ENCODE results near the gene IFNK.

Gene IFNK

DNA sequence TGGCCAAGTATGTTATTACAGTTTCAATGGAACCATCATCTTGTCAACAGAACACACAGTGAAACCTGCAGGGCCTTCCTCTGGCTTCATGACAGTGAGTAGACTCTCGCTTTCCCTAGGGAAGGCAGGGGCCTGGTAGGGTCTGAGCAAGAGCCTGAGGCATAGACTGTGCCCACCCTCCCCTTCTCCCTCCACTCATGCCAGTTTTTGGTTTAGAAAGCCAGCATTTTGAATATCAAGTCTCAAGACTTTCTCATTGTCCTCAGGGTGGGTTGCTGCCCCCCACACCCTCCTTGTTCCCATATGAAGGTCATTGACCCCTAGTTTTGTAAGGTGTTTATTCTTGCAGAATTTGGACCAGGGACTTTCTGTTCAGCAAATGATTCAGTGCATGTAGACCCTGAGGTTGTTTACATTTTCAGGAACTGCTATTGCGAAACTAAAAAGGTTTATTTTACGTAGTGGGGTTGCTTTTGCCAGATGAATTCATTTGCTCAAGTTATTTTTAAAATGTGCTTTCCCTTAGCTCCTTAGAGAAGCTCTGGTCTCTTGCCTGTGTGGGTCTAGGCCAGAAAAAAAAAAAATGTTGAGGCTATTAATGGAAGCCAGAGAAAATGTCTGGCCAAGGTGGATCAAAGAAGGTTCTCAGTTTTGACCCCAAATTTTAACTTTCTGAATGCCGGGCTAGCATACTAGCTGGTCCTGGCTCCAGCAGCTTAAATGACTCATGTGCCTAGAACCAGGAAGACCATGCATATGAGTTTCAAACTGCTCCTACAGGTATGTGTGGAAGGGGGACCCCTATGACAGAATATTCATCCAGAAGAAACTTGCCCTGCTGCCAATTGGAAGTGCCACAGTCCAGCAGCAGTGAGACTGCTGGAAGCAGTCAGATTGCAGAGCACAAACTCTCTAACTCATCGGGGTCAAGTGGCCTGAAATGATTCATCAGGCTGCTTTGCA is 15.7 kb downstream of the IFNK start:
- Histone ChIP-seq H3K4me3 (ENCODE audit: low read length) (no peak overlapping the region), H3K9ac (ENCODE audit: low read length) (no peak overlapping the region), H3K27ac (ENCODE audit: low read length) (no peak overlapping the region), H4K20me1 (ENCODE audit: insufficient read depth, low read length) (no peaks in the 10 kb centered on the region), H3K27me3 (ENCODE audit: low read depth, low read length) (no peaks in the 10 kb centered on the region), H3K9me3 (ENCODE audit: insufficient read depth, low read length) (no peaks in the 10 kb centered on the region), H3K4me2 (ENCODE audit: low read length) (no peak overlapping the region), H3K36me3 (replicated peaks; ENCODE audit: low read depth, low read length) (peaks cover 6% of the 10 kb centered on the region), H3K4me1 (ENCODE audit: low read length) (no peaks in the 10 kb centered on the region), H3K79me2 (ENCODE audit: low read length) (no peaks in the 10 kb centered on the region), H2AFZ (ENCODE audit: low read depth, low read length) (no peak overlapping the region)
- TF ChIP-seq CTCF (IDR thresholded peaks at IDR 0.05; ENCODE audit: low read depth, low read length) (no peak), EZH2phosphoT487 (IDR thresholded peaks at IDR 0.05; ENCODE audit: low read depth) (no peak)

GRCh38 chr9:27540502-27540901 is 16.4 kb downstream of the IFNK start:
- TF ChIP-seq EZH2phosphoT487 (IDR thresholded peaks at IDR 0.05; ENCODE audit: low read depth): no peak
- no peak for TF ChIP-seq CTCF (IDR thresholded peaks at IDR 0.05; ENCODE audit: low read depth, low read length)
- Histone ChIP-seq H3K9me3 (ENCODE audit: insufficient read depth, low read length) (no peaks in the 10 kb centered on the region), H3K27me3 (ENCODE audit: low read depth, low read length) (no peaks in the 10 kb centered on the region), H3K27ac (ENCODE audit: low read length) (no peak overlapping the region), H3K4me2 (ENCODE audit: low read length) (no peak overlapping the region), H3K9ac (ENCODE audit: low read length) (no peak overlapping the region), H4K20me1 (ENCODE audit: insufficient read depth, low read length) (no peaks in the 10 kb centered on the region), H2AFZ (ENCODE audit: low read depth, low read length) (no peak overlapping the region), H3K4me3 (ENCODE audit: low read length) (no peak overlapping the region), H3K36me3 (replicated peaks; ENCODE audit: low read depth, low read length) (peaks cover 10% of the 10 kb centered on the region), H3K4me1 (ENCODE audit: low read length) (no peaks in the 10 kb centered on the region), H3K79me2 (ENCODE audit: low read length) (no peaks in the 10 kb centered on the region)

DNA sequence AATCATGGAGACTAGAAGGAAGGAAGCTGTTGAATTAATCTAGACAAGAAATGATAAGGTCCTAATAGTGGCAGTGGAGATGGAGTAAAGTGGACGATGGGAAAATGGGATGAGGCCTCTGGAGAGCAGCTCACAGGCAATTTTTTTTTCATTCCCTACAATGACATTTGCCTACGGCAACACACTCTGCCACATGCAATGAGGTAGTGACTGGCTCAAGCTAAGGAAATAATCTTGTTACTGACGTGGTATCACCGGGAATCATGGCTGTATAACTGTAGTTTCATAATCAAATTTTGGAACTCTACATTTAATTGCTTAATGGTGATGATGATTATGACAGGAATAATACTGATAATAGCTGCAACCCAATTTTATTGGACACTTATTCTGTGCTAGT is 17.6 kb downstream of the IFNK start:
- H3K4me2 ChIP-seq (ENCODE audit: low read length): no peak overlapping the region
- no peaks in the 10 kb centered on the region for H3K79me2 ChIP-seq (ENCODE audit: low read length)
- H3K9me3 ChIP-seq (ENCODE audit: insufficient read depth, low read length): no peaks in the 10 kb centered on the region
- TF ChIP-seq CTCF (IDR thresholded peaks at IDR 0.05; ENCODE audit: low read depth, low read length): no peak
- no peak for TF ChIP-seq EZH2phosphoT487 (IDR thresholded peaks at IDR 0.05; ENCODE audit: low read depth)
- no peak overlapping the region for H3K4me3 ChIP-seq (ENCODE audit: low read length)
- H2AFZ ChIP-seq (ENCODE audit: low read depth, low read length): no peak overlapping the region
- H3K27me3 ChIP-seq (ENCODE audit: low read depth, low read length): no peaks in the 10 kb centered on the region
- no peak overlapping the region for H3K27ac ChIP-seq (ENCODE audit: low read length)
- H3K36me3 ChIP-seq (replicated peaks; ENCODE audit: low read depth, low read length): peaks cover 11% of the 10 kb centered on the region
- no peaks in the 10 kb centered on the region for H4K20me1 ChIP-seq (ENCODE audit: insufficient read depth, low read length)
- H3K9ac ChIP-seq (ENCODE audit: low read length): no peak overlapping the region
- H3K4me1 ChIP-seq (ENCODE audit: low read length): no peaks in the 10 kb centered on the region

DNA sequence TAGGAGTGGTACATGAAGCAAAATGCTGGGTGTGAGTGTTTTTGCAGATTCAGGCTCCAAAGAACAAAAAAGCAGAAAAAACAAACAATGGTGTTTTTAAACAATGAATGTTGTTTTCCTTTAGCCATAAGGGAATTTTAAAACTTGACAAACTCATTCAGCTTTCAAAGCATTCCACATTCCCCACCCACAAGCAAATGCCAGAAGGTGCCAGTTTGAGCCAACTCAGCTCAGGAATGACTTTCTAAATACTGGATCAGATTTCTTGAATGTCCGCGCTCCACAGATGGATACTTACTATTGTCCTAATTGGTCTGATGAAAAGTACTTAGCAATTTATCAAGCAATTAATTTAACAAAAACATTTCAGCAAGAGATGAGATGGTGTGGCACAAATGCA is 18.4 kb downstream of the IFNK start:
- Histone ChIP-seq H3K27ac (ENCODE audit: low read length) (no peak overlapping the region), H3K79me2 (ENCODE audit: low read length) (no peaks in the 10 kb centered on the region), H3K4me3 (ENCODE audit: low read length) (no peak overlapping the region), H3K9me3 (ENCODE audit: insufficient read depth, low read length) (no peaks in the 10 kb centered on the region), H2AFZ (ENCODE audit: low read depth, low read length) (no peak overlapping the region), H3K36me3 (replicated peaks; ENCODE audit: low read depth, low read length) (peaks cover 11% of the 10 kb centered on the region), H3K9ac (ENCODE audit: low read length) (no peak overlapping the region), H3K27me3 (ENCODE audit: low read depth, low read length) (no peaks in the 10 kb centered on the region), H3K4me1 (ENCODE audit: low read length) (no peaks in the 10 kb centered on the region), H4K20me1 (ENCODE audit: insufficient read depth, low read length) (no peaks in the 10 kb centered on the region), H3K4me2 (ENCODE audit: low read length) (no peak overlapping the region)
- TF ChIP-seq CTCF (IDR thresholded peaks at IDR 0.05; ENCODE audit: low read depth, low read length) (no peak), EZH2phosphoT487 (IDR thresholded peaks at IDR 0.05; ENCODE audit: low read depth) (no peak)

Measured in OCI-LY3 (cell line).